Measurements from ENCODE around the gene C17orf50.

C17orf50 gene

GRCh38 chr17:35760587-35760986 lies at the start of gene C17orf50:
TSS of gene C17orf50 (plus strand) at chr17:35760887. CDS start at chr17:35760942, 55 bp downstream.
- DNase-seq, result no peak

GRCh38 chr17:35710950-35711349 lies 49.7 kb upstream of the C17orf50 start:
- DNase-seq, result no peak

DNA sequence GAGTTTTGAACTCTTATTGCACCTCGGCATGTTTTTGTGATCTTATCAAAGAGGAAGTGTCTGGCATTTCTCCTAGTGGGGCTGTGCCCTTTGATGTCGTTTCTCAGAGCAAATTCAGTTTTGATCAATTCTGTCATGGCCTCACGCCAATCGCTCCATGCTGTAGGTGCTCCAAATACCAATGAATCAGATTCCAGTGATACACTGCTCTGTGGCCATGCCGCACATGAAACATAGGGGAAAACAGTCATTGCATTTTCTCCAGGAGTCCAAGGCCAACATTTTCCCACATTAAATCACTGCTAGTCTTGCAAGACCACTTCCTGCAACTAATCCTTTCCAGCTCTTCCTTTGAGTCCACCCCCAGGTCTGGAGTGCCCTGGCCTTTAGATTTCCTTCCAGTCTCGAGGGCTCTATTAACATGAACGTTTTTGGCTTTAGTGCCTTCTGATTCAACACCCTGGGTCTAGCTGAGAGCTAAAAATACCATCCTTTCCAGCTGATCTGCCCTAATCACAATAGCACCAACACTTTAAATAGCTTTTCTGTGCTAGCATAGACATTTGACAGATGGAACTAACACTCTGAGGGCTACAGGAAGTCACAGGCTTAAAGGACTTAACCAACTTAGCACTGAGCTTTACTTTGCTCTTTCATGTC lies 47.5 kb upstream of the C17orf50 start:
- DNase-seq, result no peak

GRCh38 chr17:35714988-35715387 lies 45.7 kb upstream of the C17orf50 start:
- no peak for DNase-seq

- DNase-seq, result peak; percentile 36 to 74 (median 56)
Measured at GRCh38 chr17:35715416-35715815, 45.3 kb upstream of the C17orf50 start.

DNA sequence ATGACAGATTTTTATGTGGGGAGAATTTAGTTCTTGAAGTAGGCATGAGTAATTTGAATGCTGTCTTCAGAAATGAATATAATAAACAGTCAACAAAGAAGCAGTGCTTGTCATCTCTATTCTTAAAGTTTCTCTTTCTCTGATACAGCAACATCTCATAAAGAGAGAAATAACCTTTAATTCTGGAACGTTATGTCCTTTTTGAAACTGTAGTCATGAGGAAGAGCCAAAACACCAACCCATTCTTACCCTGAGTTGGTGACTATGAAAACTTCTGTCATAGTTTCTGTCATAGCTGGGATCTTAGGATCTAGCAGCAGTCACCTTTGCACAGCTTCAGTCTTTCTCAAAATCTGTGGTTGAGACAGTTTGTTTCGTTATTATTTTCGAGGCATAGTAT lies 44.5 kb upstream of the C17orf50 start:
- no peak for DNase-seq

DNA sequence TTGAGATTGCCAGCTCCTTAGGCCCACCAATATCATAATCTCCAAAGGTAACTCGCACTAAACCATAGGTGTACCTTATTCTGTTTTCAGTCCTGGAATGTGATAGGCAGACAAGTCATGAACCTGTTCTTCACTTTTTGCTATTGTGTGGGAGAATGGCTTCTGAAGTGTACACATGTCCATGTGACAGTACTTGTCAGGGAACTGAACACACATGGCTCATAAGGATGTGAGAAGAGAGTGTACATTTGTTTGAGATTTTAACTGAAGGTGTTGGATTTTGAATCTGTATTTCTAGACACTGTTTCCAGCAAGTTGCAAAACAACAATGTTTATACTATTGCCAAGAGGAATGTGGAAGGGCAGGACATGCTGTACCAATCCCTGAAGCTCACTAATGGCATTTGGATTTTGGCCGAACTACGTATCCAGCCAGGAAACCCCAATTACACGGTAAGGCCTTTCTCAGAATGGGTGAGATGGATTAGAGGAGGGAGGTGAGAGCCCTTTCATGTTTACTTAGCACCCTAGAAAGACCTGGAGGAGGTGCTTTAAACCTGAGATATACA lies 43.7 kb upstream of the C17orf50 start:
- DNase-seq, result no peak

DNA sequence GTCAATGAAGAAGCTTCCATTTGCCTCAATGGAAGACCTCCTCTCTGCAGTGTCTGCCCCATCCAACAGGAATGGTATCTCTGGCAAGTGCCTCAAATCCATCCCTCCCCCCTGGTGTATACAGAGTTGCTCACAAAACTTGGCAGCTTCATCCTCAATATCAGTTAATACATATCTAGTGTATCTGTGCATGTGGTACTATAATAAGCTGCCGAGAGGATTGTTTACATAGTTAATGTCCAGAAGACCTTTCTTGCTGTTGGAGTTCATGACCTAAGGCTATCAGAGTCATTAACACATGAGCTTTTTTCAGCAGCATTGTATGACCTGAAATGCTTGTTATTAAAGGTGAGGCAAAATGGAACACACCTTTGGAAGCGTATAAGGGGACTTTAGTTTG lies 43.2 kb upstream of the C17orf50 start:
- peak in 2 of 3 experiments; percentile 6 to 58 for DNase-seq

DNA sequence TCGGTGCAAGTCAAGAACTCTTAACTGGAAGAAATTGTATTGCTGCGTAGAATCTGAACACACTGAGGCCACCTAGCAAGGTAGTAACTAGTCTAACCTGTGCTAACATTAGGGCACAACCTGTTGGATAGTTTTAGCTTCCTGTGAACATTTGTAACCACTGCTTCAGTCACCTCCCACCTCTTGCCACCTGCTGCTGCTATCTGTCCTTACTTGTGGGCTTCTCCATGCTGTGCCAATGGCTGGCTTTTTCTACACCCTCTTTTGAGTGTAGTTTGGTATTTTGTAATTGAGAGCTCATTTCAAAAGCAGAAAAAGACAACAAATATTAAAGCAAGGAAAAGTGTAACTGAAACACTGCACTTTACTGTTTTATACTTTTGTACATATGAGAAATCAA lies 37.0 kb upstream of the C17orf50 start:
- no peak for DNase-seq

- DNase-seq, result no peak
Measured at GRCh38 chr17:35725058-35725457, 35.6 kb upstream of the C17orf50 start.

DNA sequence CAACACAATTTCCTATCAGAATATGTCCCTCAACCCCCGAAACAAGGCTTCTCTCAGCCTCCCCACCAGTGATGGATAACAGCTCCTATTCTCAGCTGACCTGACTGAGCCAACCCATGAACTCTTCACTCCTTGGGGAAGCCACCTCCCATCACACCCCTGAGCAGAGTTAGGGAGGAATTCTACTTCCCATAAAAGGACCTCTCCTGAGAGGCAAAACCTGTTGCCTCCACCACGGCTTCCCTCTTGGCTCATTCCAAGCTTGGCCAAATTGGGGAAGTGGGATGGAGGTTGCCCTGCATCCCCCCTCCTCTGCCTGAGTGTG lies 34.9 kb upstream of the C17orf50 start:
- DNase-seq, result no peak

- DNase-seq, result peak in 2 of 3 experiments; percentile 5 to 67
Measured at GRCh38 chr17:35726127-35726952, 34.3 kb upstream of the C17orf50 start.

DNA sequence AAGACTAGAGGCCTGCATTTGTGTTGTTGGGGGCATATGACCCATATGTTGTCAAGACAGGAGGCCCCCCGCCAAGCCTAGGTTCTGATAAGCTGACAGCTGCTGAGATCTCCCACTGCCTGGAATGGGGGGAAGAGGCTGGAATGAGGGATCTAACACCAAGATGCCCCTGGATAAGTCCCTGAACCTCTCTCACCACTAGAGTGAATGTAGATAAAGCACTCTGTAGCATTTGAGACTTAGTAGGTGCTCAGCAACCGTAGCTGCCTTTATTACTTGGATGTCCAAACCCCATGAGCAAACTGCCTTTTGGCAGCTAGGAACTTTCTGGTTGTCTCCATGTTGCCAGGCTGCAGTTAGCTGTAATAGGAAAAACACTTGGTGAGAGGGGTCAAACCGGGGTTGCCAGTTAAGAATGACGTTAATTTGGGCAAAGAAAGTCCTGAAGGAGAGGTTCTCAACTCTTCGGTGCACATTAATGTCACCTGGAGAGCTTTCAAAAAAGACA lies 33.7 kb upstream of the C17orf50 start:
- peak in 1 of 3 experiments; percentile 90 for DNase-seq

DNA sequence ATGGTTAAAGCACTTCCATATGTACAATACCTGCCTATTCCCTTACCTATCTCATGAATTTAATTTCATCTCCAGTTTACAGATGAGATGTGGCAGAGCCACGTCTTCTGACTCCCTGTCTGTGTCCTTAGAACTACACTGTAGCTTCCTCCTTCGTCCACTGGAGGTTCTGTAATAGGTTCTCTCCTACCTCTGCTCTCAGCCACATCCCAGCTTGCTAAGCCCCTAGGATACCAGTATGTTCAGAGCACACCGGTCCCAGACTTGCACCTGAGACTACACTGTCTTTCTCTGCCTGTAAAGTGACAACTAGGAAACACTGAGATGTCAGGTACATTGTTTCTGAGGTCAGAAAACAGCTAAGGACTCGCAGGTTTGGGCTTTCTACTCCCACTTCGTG lies 33.1 kb upstream of the C17orf50 start:
- no peak for DNase-seq

DNA sequence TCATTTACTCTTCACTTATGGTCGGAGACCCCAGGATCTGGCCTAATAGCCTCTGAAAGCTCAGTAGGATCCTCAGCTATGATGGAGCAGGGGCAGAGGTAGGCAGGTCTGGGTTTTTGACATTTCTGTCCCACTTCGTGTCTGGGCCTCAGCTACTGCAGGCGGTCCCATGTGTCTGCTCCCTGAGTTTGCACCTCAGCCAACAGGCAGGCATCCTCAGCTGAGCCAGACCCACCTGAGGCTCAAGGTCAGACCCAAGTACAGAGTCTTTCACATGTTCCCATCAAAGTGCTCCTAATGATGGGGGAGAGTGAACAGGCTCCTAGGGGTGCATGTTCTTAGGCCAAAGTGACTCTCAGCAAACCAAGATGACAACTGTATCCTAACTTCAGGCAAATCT lies 32.1 kb upstream of the C17orf50 start:
- DNase-seq, result no peak

DNA sequence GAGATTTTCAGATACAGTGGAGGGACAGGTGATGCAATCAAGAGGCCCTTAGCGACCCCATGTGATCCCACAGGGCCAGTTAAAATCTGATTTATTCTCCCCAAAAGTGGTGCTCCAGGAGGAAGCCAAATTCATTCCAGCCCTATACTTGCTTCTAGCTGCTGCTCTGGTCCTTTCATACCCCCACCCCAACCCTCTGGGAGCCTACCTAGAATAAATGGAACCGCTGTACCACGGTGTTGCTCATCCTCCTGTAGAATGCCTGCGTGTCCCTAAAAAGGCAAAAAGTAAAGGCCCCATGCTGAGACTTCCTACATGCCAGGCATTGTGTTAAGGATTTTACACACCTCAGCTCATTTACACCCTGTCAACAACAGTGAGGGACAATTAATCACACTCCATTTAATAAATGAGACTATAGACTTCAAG lies 31.3 kb upstream of the C17orf50 start:
- DNase-seq, result peak in 2 of 3 experiments; percentile 14 to 45

DNA sequence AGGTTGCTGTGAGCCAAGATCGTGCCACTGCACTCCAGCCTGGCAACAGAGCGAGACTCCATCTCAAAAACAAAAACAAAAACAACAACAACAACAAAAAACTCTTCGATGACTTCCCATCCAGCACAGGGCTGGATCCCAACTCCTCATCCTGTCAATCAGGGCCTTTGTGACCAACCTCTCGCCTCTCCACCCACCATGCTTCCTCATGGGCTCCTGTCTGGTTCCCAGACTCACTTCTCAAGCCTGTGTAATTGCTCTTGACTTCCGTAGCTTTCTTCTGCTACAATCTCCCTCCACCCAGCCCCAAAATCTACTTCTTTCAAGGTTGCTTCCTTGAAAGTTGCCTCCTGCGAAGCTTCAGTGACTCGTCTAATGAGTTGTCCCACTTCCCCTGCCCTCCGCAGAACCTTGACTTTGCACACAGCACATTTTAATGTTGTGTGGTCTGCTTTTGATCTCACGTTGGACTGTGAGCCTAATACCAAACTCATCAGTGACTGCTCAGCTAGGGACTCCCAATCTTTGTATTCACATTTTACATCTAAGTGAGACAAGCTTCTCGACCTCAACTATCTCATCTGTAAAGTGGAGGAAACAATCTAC lies 30.2 kb upstream of the C17orf50 start:
- no peak for DNase-seq

DNA sequence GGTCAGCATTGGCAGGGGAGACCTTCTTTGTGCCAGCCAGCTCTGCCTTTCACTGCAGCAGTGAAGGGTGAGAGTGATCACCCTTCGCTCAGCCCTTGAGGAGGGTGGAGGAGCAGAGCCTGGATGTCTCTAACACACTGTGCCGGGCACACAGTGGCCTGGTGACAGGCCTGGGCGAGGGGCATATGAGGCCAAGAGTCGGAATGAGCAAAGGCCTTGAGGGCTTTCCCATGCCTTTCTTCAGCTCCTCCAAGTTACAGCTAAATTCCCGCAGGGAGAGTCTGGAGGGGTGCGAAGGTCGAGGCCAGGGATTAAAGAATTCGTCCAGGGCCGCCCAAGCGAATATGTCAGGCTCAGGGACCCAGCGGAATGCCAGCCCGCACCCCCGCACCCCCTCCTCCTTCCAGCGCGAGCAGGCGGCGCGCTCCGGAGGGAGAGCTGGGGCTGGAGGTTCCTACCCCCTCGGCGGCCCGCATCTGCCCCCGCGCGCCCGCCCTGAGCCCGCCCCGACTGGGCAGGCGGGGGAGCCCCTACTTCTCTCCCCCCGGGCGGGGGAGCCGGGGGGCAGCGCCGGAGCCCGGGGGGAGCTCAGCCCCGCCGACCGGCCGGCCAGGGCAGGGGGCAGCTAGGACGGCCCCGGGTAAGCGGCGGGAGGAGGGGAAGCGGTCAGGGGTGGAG lies 29.3 kb upstream of the C17orf50 start, which contains the start of gene RASL10B:
Gene RASL10B, plus strand, starts transcription at position 401 of the 678 bp plus-strand sequence. CDS start 3,546 bp downstream, outside the sequence.
- peak; percentile 55 to 63 (median 60) for DNase-seq

- DNase-seq, result peak in 1 of 3 experiments; percentile 33
Measured at GRCh38 chr17:35731917-35732805, 28.5 kb upstream of the C17orf50 start.

- no peak for DNase-seq
Measured at GRCh38 chr17:35732806-35733136, 27.9 kb upstream of the C17orf50 start.

DNA sequence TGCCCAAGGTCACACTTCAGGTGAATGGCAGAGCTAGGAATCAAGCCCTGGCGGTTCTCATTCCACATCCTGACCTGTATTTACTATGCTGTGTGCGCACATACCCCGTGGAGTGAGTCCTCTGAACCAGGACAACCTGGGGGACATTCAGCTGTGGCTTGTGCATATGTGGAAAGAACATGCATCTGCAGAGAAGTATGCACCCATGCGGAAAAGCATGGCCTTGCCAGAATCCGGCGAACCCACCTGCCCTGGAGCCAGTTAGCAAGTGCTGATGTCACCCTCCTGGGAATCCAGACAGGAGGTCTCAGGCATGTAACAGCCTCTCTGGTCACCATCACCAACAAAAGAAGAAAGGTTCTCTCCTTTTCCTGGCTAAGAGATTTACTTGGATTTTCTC lies 27.3 kb upstream of the C17orf50 start:
- DNase-seq, result no peak

DNA sequence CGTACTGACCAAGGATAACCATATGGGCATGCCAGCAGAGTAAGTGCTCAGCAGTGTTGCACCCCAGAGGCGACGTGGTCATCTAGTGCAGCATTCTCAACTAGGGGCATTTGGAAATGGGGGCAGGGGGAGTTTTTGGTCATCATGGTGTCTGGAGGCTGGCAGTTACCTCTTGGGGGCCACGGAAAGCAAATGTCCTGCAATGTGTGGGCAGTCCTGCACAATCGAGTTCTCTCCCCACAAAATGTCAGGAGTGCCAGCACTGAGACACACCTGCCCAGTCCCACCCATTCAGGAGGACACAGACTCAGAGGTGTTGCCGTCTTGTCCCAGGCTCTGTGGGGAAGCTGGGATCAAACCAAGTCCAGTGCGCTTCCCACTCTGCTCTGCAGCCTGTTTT lies 26.3 kb upstream of the C17orf50 start:
- DNase-seq, result no peak

All from NCI-H1417 (cell line).